SK-N-SH treated with all-trans-retinoic acid at 6 μM for 48 hours (cell line): ENCODE data around the gene GDPD4.

Experiments used
- PPARA ChIP-seq: fragments of 250-450 bp; sonication (Bioruptor Pico); IDR thresholded peaks from 2 replicates; pipeline ENCODE4 v1.5.0; 2020; ENCODE audit warnings: mild to moderate bottlenecking, borderline replicate concordance
- ZNF565 ChIP-seq: fragments of 450-650 bp; formaldehyde crosslinking; conservative IDR thresholded peaks from 2 replicates; pipeline ENCODE4 v1.5.0; 2020; ENCODE audit warnings: low read depth, mild to moderate bottlenecking, moderate library complexity
- TF ChIP-seq, protein P1 (sequence below): fragments of 250-450 bp; sonication (Bioruptor Pico); IDR thresholded peaks from 2 replicates; pipeline ENCODE4 v1.5.1; 2021; ENCODE audit warnings: mild to moderate bottlenecking, moderate library complexity
- TF ChIP-seq, protein P2 (sequence below): fragments of 250-450 bp; sonication (Bioruptor Pico); IDR thresholded peaks from 2 replicates; pipeline ENCODE4 v1.8.0; 2021; ENCODE audit warnings: low read depth, mild to moderate bottlenecking, moderate library complexity, borderline replicate concordance

GRCh38 chr11:77199137-77199745 is 102.2 kb downstream of the GDPD4 start:
- no peak for TF ChIP-seq PPARA
- TF ChIP-seq, protein P1, sequence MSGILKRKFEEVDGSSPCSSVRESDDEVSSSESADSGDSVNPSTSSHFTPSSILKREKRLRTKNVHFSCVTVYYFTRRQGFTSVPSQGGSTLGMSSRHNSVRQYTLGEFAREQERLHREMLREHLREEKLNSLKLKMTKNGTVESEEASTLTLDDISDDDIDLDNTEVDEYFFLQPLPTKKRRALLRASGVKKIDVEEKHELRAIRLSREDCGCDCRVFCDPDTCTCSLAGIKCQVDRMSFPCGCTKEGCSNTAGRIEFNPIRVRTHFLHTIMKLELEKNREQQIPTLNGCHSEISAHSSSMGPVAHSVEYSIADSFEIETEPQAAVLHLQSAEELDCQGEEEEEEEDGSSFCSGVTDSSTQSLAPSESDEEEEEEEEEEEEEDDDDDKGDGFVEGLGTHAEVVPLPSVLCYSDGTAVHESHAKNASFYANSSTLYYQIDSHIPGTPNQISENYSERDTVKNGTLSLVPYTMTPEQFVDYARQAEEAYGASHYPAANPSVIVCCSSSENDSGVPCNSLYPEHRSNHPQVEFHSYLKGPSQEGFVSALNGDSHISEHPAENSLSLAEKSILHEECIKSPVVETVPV (CRISPR knock-in tag) = no peak
- TF ChIP-seq, protein P2, sequence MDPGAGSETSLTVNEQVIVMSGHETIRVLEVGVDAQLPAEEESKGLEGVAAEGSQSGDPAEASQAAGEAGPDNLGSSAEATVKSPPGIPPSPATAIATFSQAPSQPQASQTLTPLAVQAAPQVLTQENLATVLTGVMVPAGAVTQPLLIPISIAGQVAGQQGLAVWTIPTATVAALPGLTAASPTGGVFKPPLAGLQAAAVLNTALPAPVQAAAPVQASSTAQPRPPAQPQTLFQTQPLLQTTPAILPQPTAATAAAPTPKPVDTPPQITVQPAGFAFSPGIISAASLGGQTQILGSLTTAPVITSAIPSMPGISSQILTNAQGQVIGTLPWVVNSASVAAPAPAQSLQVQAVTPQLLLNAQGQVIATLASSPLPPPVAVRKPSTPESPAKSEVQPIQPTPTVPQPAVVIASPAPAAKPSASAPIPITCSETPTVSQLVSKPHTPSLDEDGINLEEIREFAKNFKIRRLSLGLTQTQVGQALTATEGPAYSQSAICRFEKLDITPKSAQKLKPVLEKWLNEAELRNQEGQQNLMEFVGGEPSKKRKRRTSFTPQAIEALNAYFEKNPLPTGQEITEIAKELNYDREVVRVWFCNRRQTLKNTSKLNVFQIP = no peak
- TF ChIP-seq ZNF565 = no peak
